ENCODE results near the gene CSN2.
"Not testable (repeated sequence)": the region's sequence is repeated elsewhere in the genome, so short reads cannot be mapped to it uniquely, and the experiment has no call there.

The CSN2 gene

DNA sequence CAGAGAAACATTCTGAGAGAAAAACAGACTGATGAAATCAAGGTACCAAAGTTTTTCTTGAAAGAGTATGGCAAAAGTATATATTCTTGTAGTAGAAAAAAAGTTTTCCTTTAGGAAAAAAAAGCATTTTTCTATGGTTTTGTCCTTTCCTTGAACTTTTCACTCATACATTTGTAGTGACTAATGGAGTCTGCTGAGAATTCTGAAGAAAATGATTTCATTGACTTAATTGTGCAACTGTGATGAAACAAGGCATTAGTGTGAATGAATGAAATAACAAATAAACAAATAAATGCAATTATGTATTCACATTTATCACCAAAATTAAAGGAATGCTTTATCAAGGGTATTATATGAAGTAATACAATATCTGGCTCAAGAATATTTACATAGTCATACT is 29.0 kb downstream of the CSN2 start:
- H3K36me3 ChIP-seq (ENCODE audit: insufficient read depth, low read length), result no peaks in the 10 kb centered on the region

DNA sequence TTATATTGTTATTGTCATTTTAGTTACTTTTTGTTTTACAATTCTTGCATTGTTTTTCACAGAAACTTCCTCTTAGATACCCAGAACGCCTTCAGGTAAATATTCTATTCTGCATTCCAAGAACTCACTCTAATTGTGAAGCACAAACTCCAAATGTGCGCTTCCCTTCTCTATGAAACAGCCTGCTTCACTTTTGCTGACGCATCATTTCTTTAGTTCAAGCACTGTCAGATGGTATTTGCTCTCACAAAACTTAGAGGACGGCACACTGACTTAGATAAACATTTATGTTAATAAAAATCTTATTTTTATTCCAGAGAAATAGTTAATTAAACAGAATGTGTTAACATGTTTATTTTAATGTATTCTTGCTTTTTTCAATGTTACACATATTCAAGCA is 31.4 kb downstream of the CSN2 start:
- Histone ChIP-seq H3K9ac (ENCODE audit: low read depth, low read length) (no peak overlapping the region), H3K9me3 (ENCODE audit: control insufficient read depth, insufficient read depth, low read length) (no peaks in the 10 kb centered on the region), H3K36me3 (ENCODE audit: insufficient read depth, low read length) (no peaks in the 10 kb centered on the region), H3K4me1 (ENCODE audit: insufficient read depth, low read length) (no peaks in the 10 kb centered on the region)

More for the DNA sequence above, 29.0 kb downstream of the CSN2 start:
- H3K9me3 ChIP-seq (ENCODE audit: control insufficient read depth, insufficient read depth, low read length), result no peaks in the 10 kb centered on the region
- no peaks in the 10 kb centered on the region for H3K4me1 ChIP-seq (ENCODE audit: insufficient read depth, low read length)
- no peak overlapping the region for H3K9ac ChIP-seq (ENCODE audit: low read depth, low read length)

DNA sequence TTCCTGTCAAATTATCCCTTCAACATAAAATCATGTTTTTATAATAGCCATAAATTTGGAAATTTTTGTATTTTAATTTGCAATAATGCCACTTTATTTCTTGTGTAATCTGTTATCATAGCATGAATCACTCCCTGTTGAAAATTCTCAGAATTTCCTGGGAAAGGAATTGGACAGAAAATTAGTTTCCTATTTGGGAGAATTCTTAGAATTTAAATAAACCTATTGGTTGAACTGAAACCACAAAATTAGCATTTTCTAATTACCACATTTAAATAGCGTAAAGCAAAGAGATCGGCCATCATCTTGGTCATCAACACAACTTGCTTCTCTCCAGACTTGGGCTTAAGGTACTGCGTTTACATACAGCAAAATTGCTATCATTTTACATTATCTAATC is 34.8 kb downstream of the CSN2 start, which contains the start of gene CSN1S1:
CSN1S1 (plus strand) TSS at position 301 of the 400 bp plus-strand sequence. CDS start 1,488 bp downstream, outside the sequence.
- H3K4me1 ChIP-seq (ENCODE audit: insufficient read depth, low read length), result no peaks in the 10 kb centered on the region
- H3K9ac ChIP-seq (ENCODE audit: low read depth, low read length), result no peak within 1 kb of the TSS
- no peaks in the 10 kb centered on the region for H3K36me3 ChIP-seq (ENCODE audit: insufficient read depth, low read length)
- no peaks in the 10 kb centered on the region for H3K9me3 ChIP-seq (ENCODE audit: control insufficient read depth, insufficient read depth, low read length)

DNA sequence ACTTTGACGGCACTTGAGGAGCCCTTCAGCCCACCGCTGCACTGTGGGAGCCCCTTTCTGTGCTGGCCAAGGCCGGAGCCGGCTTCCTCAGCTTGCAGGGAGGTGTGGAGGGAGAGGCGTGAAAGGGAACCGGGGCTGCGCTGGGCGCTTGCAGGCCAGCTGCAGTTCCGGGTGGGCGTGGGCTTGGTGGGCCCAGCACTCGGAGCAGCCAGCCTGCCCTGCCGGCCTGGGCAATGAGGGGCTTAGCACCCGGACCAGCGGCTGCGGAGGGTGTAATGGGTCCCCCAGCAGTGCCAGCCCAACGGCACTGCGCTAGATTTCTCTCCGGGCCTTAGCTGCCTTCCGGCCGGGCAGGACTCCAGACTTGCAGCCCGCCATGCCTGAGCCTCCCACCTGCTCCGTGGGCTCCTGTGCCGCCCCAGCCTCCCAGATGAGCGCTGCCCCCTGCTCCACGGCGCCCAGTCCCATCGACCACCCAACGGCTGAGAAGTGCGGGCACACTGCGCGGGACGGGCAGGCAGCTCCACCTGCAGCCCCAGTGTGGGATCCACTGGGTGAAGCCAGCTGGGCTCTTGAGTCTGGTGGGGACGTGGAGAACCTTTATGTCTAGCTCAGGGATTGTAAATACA is 41.6 kb downstream of the CSN2 start:
- H3K9me3 ChIP-seq (ENCODE audit: control insufficient read depth, insufficient read depth, low read length); H3K4me1 ChIP-seq (ENCODE audit: insufficient read depth, low read length); H3K36me3 ChIP-seq (ENCODE audit: insufficient read depth, low read length); H3K9ac ChIP-seq (ENCODE audit: low read depth, low read length): not testable (repeated sequence)

DNA sequence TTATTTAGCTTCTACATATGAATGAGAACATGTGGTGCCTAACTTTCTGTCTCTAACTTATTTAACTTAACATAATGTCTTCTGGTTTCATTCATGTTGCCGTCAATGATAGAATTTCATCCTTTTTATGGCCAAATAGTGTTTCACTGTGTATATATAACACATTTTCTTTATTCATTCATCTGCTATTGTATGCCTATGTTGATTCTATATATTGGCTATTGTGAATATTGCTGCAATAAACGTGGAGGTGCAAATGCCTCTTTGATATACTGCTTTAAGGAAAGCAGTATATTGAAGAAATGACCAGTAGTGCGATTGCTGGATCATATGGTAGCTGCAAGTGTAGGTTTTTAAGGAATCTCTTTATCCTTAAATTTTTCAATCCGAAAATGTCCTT is 44.7 kb downstream of the CSN2 start:
- Histone ChIP-seq H3K9ac (ENCODE audit: low read depth, low read length) (no peak overlapping the region), H3K4me1 (ENCODE audit: insufficient read depth, low read length) (no peaks in the 10 kb centered on the region), H3K36me3 (ENCODE audit: insufficient read depth, low read length) (no peaks in the 10 kb centered on the region), H3K9me3 (ENCODE audit: control insufficient read depth, insufficient read depth, low read length) (no peaks in the 10 kb centered on the region)

DNA sequence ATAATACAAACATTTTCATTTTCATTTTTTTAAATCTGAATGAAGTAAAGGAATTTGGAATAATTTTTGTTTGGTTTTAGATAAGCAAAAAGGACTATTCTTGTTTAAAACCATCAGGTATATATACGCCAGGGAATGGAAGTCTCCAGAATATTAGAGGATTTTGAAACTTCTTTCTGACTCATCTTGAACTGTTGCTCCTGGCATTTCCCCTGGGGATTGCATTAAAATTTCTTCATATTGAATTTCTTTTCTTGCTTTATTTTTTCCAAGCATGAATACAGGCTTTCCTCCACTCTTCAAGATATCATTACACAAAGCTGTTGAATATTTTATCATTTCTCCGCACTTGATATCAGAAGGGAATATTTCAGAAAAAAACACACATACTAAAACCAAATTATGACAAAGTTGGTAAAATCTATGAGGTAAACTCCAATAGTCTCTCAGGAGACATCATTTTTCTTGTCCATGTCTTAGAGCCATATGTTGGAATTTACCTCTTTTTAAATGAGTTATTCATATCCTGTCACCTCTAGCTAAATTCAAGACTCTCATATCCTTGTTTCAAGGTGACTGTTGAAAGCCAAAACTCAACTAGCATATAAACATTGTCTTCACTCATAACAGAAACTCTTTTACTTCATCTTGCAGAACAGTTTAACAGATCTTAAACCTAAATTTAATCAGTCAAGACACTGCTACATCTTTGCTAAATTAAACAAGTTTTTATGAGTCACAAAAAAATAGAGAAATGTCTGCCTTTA is 55.3 kb downstream of the CSN2 start:
- Histone ChIP-seq H3K36me3 (ENCODE audit: insufficient read depth, low read length) (no peaks in the 10 kb centered on the region), H3K9ac (ENCODE audit: low read depth, low read length) (no peak overlapping the region), H3K4me1 (ENCODE audit: insufficient read depth, low read length) (no peaks in the 10 kb centered on the region), H3K9me3 (ENCODE audit: control insufficient read depth, insufficient read depth, low read length) (no peaks in the 10 kb centered on the region)

DNA sequence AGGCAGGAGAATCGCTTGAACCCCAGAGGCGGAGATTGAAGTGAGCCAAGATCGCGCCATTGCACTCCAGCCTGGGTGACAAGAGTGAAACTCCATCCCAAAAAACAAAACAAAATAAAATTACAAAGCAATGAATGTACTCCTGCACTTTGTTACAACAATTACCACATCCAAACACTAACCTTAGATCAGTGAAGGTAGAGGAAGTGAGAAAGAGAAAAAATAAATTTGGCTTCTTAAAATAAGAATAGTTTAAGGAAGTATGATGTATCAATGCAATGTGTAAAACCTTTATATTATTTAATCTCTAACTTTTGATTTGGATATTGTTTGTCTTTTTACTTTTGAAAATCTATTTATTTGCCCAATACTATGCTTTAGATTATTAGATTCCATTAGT is 56.3 kb downstream of the CSN2 start:
- Histone ChIP-seq H3K9ac (ENCODE audit: low read depth, low read length) (no peak overlapping the region), H3K4me1 (ENCODE audit: insufficient read depth, low read length) (no peaks in the 10 kb centered on the region), H3K9me3 (ENCODE audit: control insufficient read depth, insufficient read depth, low read length) (no peaks in the 10 kb centered on the region), H3K36me3 (ENCODE audit: insufficient read depth, low read length) (no peaks in the 10 kb centered on the region)

DNA sequence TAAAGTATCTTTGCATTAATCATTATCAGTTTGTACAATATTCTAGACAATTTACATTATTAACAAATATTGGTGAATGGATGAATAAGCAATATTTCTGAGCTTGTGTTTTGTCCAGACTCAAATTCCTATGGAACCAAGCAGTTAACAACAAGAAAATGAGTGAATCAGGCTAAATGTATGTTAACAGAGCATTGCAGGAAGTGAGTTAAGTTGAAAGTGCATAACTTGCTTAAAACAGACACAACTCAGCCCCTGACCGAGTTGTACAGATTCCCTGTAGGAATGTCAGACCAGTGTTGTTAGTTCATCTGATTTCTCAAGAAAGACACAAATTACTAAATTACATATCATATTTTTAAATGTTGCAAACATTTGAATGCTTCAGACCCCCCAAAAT is 58.4 kb downstream of the CSN2 start:
- Histone ChIP-seq H3K9me3 (ENCODE audit: control insufficient read depth, insufficient read depth, low read length) (no peaks in the 10 kb centered on the region), H3K9ac (ENCODE audit: low read depth, low read length) (no peak overlapping the region), H3K36me3 (ENCODE audit: insufficient read depth, low read length) (no peaks in the 10 kb centered on the region), H3K4me1 (ENCODE audit: insufficient read depth, low read length) (no peaks in the 10 kb centered on the region)
